GM19193 (cell line): ENCODE results near the gene UCN.

Experiments used
- POLR2A ChIP-seq: IDR thresholded peaks from 4 replicates; pipeline ENCODE4 v1.6.1; 2011; ENCODE audit not compliant: insufficient read depth, insufficient read length; ENCODE audit errors: extremely low read depth

UCN gene

GRCh38 chr2:27303093-27304025 is 4.9 kb downstream of the UCN start:
- TF ChIP-seq POLR2A: no peak

GRCh38 chr2:27298391-27299080 is 9.7 kb downstream of the UCN start:
- TF ChIP-seq POLR2A: no peak

- no peak for TF ChIP-seq POLR2A
Observed at GRCh38 chr2:27297195-27297594, 11.1 kb downstream of the UCN start.

- no peak for TF ChIP-seq POLR2A
Observed at GRCh38 chr2:27296481-27296880, 11.8 kb downstream of the UCN start.

GRCh38 chr2:27294928-27295327 is 13.3 kb downstream of the UCN start:
- TF ChIP-seq POLR2A: no peak

GRCh38 chr2:27291865-27292264 is 16.4 kb downstream of the UCN start:
- TF ChIP-seq POLR2A: no peak

GRCh38 chr2:27290549-27290948 is 17.7 kb downstream of the UCN start:
- no peak for TF ChIP-seq POLR2A

GRCh38 chr2:27288610-27289009 is 19.6 kb downstream of the UCN start:
- TF ChIP-seq POLR2A: no peak

- TF ChIP-seq POLR2A: no peak
Observed at GRCh38 chr2:27285481-27285880, 22.8 kb downstream of the UCN start.

GRCh38 chr2:27284996-27285395 is 23.2 kb downstream of the UCN start:
- TF ChIP-seq POLR2A: no peak

- no peak for TF ChIP-seq POLR2A
Observed at GRCh38 chr2:27282892-27283291, 25.4 kb downstream of the UCN start.

GRCh38 chr2:27281855-27282559 is 26.2 kb downstream of the UCN start, which contains the start of gene TRIM54:
Gene TRIM54, plus strand, starts transcription at chr2:27282429. Its CDS starts 303 bp downstream, at chr2:27282732.
- TF ChIP-seq POLR2A: no peak

GRCh38 chr2:27281442-27281841 is 26.8 kb downstream of the UCN start:
- TF ChIP-seq POLR2A: no peak

GRCh38 chr2:27280826-27281225 is 27.4 kb downstream of the UCN start:
- no peak for TF ChIP-seq POLR2A

GRCh38 chr2:27278010-27278409 is 30.2 kb downstream of the UCN start:
- TF ChIP-seq POLR2A: no peak
